HepG2 (cell line): ENCODE data around the gene CCDC57. TPM values are rescaled to one million over a fixed set of nuclear protein-coding genes. Genes with fewer than 3 reads are reported as not detected.

Experiments
- BCL6 ChIP-seq: IDR thresholded peaks from 2 replicates; pipeline ENCODE4 v1.6.1; 2016; ENCODE audit warnings: missing genetic modification reagents, missing compliant biosample characterization
- ELF3 ChIP-seq: IDR thresholded peaks from 2 replicates; pipeline ENCODE4 v1.6.1; 2016; ENCODE audit warnings: missing genetic modification reagents, missing compliant biosample characterization
- MLLT10 ChIP-seq: sonication (generic); formaldehyde crosslinking; IDR thresholded peaks from 2 replicates; pipeline ENCODE4 v1.4.0; 2020; ENCODE audit warnings: missing genetic modification reagents
- RBM39 ChIP-seq: fragments of 200-400 bp; formaldehyde crosslinking; IDR thresholded peaks from one replicate; pipeline ENCODE4 v1.6.1; 2018; ENCODE audit warnings: antibody characterized with exemption, mild to moderate bottlenecking, low read depth, low read length; ENCODE audit not compliant: poor library complexity, severe bottlenecking
- ZFP41 ChIP-seq: sonication (generic); formaldehyde crosslinking; IDR thresholded peaks from 2 replicates; pipeline ENCODE4 v1.4.0; 2020; ENCODE audit warnings: mild to moderate bottlenecking, missing genetic modification reagents, borderline replicate concordance
- ZNF20 ChIP-seq: sonication (generic); formaldehyde crosslinking; IDR thresholded peaks from 2 replicates; pipeline ENCODE4 v1.4.0; 2020; ENCODE audit warnings: mild to moderate bottlenecking, moderate library complexity, missing genetic modification reagents
- ZNF292 ChIP-seq: sonication (generic); formaldehyde crosslinking; IDR thresholded peaks from 2 replicates; pipeline ENCODE4 v1.8.1; 2022; ENCODE audit warnings: mild to moderate bottlenecking, low read depth, missing genetic modification reagents, borderline replicate concordance
- ZNF446 ChIP-seq: sonication (generic); formaldehyde crosslinking; IDR thresholded peaks from 2 replicates; pipeline ENCODE4 v1.5.0; 2020; ENCODE audit warnings: mild to moderate bottlenecking, missing genetic modification reagents
- ZNF878 ChIP-seq: sonication (generic); formaldehyde crosslinking; IDR thresholded peaks from 2 replicates; pipeline ENCODE4 v1.8.1; 2023; ENCODE audit warnings: mild to moderate bottlenecking, missing genetic modification reagents, moderate library complexity
- polyA plus RNA-seq, 8 experiments: library from polyadenylated mRNA; depleted of rRNA in 3 of 8; stranded (reverse) in 7 of 8; unstranded in 1 of 8; fragments of >200 nt; fragmentation: Illumina TruSeq in 4 of 8; extraction: Trizol in 4 of 8; gene quantifications; 2 replicates each; pipeline versions ENCODE4 v1.2.1 to v1.2.3, GENCODE V29; 2011 to 2016; ENCODE audit warnings: low read depth in 4 of 8, missing spikeins in 1 of 8, mixed read lengths in 1 of 8; ENCODE audit not compliant: insufficient read depth in 1 of 8
- total RNA-seq, 5 experiments: library from RNA; depleted of rRNA; stranded (reverse); fragments of >200 nt; fragmentation: Illumina TruSeq; extraction: Trizol; gene quantifications; 2 replicates each; pipeline ENCODE4 v1.2.3, GENCODE V29; 2016; ENCODE audit warnings: low read depth in 1 of 5
- TF ChIP-seq, protein P1 (sequence below): sonication (generic); formaldehyde crosslinking; IDR thresholded peaks from 2 replicates; pipeline ENCODE4 v1.4.0; 2020; ENCODE audit warnings: mild to moderate bottlenecking, missing genetic modification reagents
- TF ChIP-seq, protein P2 (sequence below): sonication (generic); formaldehyde crosslinking; IDR thresholded peaks from 2 replicates; pipeline ENCODE4 v1.5.1; 2020; ENCODE audit warnings: missing genetic modification reagents, mild to moderate bottlenecking, borderline replicate concordance
- TF ChIP-seq, protein P3 (sequence below): sonication (generic); formaldehyde crosslinking; IDR thresholded peaks from 2 replicates; pipeline ENCODE4 v1.4.0; 2020; ENCODE audit warnings: mild to moderate bottlenecking, missing genetic modification reagents
- TF ChIP-seq, protein P4 (sequence below): sonication (generic); formaldehyde crosslinking; IDR thresholded peaks from 2 replicates; pipeline ENCODE4 v1.4.0; 2020; ENCODE audit warnings: mild to moderate bottlenecking, missing genetic modification reagents
- TF ChIP-seq, protein P5 (sequence below): sonication (generic); formaldehyde crosslinking; IDR thresholded peaks from 2 replicates; pipeline ENCODE4 v1.4.0; 2020; ENCODE audit warnings: mild to moderate bottlenecking, missing genetic modification reagents
- TF ChIP-seq, protein P6 (sequence below): sonication (generic); formaldehyde crosslinking; IDR thresholded peaks from 2 replicates; pipeline ENCODE4 v1.4.0; 2020; ENCODE audit warnings: mild to moderate bottlenecking, missing genetic modification reagents

CCDC57 gene
- total and polyA plus RNA-seq, 2 of the 13 experiments (the other 11 are each of a cell fraction or from before 2014, with no cell fraction given), result 59.3 to 59.9 TPM

DNA sequence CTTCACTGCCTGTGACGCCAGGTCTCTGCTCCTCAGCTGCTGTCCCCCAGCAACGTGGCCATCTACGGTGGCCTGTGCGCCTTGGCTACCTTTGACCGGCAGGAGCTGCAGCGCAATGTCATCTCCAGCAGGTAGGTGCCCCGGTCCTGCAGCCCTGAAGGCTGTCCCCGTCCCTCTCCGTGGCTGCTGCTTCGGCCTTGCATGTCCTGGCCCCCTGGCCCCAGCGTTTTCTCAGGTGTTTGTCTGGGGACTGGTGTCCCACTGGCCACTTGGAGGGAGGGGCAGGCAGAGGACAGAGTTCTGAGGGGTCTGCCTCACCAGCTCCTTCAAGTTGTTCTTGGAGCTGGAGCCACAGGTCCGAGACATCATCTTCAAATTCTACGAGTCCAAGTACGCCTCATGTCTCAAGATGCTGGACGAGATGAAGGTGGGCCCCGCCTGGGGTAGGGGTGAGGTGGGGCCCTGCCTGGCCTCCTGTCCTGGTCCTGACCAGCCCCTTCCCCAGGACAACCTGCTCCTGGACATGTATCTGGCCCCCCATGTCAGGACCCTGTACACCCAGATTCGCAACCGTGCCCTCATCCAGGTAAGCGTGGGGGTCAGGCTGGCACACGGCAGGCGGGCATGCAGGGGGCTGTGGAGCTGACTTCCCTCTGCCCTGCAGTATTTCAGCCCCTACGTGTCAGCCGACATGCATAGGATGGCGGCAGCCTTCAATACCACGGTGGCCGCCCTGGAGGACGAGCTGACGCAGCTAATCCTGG is 156.5 kb downstream of the CCDC57 start (continued):
- TF ChIP-seq, protein P1, sequence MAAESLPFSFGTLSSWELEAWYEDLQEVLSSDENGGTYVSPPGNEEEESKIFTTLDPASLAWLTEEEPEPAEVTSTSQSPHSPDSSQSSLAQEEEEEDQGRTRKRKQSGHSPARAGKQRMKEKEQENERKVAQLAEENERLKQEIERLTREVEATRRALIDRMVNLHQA (CRISPR knock-in tag), result no peak
- no peak for TF ChIP-seq ZNF878 (CRISPR knock-in tag)
- TF ChIP-seq ZNF292 (CRISPR knock-in tag), result no peak
- TF ChIP-seq, protein P2, sequence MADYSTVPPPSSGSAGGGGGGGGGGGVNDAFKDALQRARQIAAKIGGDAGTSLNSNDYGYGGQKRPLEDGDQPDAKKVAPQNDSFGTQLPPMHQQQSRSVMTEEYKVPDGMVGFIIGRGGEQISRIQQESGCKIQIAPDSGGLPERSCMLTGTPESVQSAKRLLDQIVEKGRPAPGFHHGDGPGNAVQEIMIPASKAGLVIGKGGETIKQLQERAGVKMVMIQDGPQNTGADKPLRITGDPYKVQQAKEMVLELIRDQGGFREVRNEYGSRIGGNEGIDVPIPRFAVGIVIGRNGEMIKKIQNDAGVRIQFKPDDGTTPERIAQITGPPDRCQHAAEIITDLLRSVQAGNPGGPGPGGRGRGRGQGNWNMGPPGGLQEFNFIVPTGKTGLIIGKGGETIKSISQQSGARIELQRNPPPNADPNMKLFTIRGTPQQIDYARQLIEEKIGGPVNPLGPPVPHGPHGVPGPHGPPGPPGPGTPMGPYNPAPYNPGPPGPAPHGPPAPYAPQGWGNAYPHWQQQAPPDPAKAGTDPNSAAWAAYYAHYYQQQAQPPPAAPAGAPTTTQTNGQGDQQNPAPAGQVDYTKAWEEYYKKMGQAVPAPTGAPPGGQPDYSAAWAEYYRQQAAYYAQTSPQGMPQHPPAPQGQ (CRISPR knock-in tag), result no peak
- TF ChIP-seq ZNF446 (CRISPR knock-in tag), result no peak
- TF ChIP-seq ZNF20 (CRISPR knock-in tag), result no peak
- TF ChIP-seq, protein P3, sequence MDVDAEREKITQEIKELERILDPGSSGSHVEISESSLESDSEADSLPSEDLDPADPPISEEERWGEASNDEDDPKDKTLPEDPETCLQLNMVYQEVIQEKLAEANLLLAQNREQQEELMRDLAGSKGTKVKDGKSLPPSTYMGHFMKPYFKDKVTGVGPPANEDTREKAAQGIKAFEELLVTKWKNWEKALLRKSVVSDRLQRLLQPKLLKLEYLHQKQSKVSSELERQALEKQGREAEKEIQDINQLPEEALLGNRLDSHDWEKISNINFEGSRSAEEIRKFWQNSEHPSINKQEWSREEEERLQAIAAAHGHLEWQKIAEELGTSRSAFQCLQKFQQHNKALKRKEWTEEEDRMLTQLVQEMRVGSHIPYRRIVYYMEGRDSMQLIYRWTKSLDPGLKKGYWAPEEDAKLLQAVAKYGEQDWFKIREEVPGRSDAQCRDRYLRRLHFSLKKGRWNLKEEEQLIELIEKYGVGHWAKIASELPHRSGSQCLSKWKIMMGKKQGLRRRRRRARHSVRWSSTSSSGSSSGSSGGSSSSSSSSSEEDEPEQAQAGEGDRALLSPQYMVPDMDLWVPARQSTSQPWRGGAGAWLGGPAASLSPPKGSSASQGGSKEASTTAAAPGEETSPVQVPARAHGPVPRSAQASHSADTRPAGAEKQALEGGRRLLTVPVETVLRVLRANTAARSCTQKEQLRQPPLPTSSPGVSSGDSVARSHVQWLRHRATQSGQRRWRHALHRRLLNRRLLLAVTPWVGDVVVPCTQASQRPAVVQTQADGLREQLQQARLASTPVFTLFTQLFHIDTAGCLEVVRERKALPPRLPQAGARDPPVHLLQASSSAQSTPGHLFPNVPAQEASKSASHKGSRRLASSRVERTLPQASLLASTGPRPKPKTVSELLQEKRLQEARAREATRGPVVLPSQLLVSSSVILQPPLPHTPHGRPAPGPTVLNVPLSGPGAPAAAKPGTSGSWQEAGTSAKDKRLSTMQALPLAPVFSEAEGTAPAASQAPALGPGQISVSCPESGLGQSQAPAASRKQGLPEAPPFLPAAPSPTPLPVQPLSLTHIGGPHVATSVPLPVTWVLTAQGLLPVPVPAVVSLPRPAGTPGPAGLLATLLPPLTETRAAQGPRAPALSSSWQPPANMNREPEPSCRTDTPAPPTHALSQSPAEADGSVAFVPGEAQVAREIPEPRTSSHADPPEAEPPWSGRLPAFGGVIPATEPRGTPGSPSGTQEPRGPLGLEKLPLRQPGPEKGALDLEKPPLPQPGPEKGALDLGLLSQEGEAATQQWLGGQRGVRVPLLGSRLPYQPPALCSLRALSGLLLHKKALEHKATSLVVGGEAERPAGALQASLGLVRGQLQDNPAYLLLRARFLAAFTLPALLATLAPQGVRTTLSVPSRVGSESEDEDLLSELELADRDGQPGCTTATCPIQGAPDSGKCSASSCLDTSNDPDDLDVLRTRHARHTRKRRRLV (CRISPR knock-in tag), result no peak
- TF ChIP-seq MLLT10 (CRISPR knock-in tag), result 0 out of 2 replicates have a peak, but pooled peaks have one; percentile 44
- no peak for TF ChIP-seq ZFP41 (CRISPR knock-in tag)
- TF ChIP-seq BCL6 (CRISPR knock-in tag), result no peak
- TF ChIP-seq ELF3 (CRISPR knock-in tag), result no peak
- TF ChIP-seq, protein P4, sequence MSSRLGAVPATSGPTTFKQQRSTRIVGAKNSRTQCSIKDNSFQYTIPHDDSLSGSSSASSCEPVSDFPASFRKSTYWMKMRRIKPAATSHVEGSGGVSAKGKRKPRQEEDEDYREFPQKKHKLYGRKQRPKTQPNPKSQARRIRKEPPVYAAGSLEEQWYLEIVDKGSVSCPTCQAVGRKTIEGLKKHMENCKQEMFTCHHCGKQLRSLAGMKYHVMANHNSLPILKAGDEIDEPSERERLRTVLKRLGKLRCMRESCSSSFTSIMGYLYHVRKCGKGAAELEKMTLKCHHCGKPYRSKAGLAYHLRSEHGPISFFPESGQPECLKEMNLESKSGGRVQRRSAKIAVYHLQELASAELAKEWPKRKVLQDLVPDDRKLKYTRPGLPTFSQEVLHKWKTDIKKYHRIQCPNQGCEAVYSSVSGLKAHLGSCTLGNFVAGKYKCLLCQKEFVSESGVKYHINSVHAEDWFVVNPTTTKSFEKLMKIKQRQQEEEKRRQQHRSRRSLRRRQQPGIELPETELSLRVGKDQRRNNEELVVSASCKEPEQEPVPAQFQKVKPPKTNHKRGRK (CRISPR knock-in tag), result no peak
- no peak for TF ChIP-seq RBM39
- TF ChIP-seq, protein P5, sequence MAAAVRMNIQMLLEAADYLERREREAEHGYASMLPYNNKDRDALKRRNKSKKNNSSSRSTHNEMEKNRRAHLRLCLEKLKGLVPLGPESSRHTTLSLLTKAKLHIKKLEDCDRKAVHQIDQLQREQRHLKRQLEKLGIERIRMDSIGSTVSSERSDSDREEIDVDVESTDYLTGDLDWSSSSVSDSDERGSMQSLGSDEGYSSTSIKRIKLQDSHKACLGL (CRISPR knock-in tag), result peak; percentile 25; the same call in 1 of the 2 replicates
- TF ChIP-seq, protein P6, sequence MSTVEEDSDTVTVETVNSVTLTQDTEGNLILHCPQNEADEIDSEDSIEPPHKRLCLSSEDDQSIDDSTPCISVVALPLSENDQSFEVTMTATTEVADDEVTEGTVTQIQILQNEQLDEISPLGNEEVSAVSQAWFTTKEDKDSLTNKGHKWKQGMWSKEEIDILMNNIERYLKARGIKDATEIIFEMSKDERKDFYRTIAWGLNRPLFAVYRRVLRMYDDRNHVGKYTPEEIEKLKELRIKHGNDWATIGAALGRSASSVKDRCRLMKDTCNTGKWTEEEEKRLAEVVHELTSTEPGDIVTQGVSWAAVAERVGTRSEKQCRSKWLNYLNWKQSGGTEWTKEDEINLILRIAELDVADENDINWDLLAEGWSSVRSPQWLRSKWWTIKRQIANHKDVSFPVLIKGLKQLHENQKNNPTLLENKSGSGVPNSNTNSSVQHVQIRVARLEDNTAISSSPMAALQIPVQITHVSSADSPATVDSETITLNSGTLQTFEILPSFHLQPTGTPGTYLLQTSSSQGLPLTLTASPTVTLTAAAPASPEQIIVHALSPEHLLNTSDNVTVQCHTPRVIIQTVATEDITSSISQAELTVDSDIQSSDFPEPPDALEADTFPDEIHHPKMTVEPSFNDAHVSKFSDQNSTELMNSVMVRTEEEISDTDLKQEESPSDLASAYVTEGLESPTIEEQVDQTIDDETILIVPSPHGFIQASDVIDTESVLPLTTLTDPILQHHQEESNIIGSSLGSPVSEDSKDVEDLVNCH (CRISPR knock-in tag), result no peak
